HG02852 (cell line): Measurements from ENCODE around the gene GUCY1B1.

Source experiments
- ATAC-seq: cut with Tn5 transposase; IDR thresholded peaks from one replicate; pipeline ENCODE4 v1.9.1; 2021; ENCODE audit warnings: mild to moderate bottlenecking, moderate library complexity; ENCODE audit not compliant: unreplicated experiment

The GUCY1B1 gene

DNA sequence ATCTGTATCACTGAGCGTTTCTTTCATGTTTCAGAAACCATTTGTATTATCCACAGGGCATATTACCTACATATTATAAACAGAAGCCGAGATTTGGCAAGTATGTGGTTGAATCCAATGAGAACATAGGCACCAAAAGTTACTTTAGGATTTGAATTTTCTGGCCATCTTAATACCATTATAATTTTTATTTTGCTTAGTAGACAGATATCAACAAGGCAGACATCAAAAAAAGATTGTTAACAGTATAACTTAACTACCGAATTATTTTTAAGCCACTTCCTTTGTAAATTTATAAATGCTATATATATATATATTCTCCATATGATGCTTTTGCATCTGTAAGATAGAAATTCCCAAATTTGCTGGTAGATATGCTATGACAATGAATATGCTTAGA lies 2.2 kb downstream of the GUCY1B1 start:
- no peak for ATAC-seq

DNA sequence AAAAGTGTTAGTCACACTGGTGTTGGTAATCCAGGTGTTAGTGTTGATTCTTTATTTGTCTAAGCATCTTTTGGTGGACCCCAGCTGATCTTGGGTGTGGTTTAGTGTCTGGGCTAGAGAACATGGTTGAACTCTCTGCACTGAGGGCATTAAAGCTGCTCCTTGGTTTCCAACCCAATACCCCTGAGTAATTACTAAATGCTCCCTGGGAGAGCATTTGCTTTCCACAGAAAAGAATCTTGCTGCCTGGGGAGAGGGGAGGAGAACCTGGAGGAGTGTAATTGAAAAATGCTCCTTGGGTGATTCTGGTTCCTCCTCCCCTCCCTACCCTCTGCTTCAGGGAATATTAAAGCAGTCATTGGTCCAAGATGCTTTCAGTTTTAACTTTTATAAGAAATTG lies 3.1 kb downstream of the GUCY1B1 start:
- no peak for ATAC-seq

DNA sequence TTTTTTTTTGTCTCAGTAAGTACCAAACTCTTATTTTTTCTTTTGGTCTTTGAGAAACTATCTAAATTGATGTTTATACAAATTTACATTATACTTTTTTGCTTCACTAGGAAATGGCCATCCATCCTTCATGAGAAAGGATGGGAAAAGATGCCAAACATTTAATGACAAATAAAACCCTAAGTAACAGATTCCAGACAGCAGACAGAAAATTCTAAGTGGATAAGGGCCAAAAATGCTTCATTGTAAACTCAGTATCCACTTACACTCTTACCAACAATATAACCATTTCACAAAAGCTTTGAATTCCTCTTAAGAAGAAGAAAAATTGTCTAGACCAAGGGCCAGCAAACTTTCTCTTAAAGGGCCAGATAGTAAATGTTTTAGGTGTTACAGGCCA lies 3.5 kb downstream of the GUCY1B1 start:
- no peak for ATAC-seq

DNA sequence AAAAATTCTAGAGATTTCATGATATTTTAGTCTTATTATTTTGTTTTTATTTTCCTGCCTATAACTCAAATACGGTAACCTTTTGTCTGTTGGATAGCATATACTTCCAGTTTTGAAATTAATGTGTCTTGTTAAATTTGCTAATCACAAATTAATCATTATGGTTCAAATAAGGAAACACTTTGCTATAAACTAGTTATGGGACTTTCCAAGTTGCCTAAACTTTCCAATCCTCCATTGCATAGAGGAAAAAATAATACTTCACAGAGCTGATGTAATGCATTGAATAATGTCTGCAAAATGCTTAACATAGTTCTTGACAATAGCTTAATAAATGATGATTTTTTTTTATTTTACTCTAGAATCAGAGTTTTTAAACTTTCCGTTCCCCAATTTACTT lies 4.7 kb downstream of the GUCY1B1 start:
- no peak for ATAC-seq

DNA sequence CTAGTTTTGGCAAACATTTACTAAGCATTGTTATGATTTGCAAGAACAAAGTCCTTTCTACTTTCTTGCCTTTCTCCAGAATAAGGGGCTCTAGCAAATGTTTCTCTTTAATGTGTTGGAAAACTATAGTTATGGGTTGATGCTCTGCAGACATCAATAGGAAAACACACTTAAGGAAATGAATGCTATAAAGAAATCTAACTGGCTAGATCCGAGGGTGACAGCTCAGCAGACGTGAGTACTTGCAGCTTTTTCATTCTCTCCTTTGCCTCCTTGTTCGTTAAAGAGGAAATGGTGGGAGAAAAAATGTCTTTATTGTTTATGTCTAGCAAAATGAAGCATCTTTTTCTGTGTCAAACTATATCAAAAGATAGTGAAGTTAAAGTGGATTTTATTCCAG lies 6.3 kb downstream of the GUCY1B1 start:
- no peak for ATAC-seq

DNA sequence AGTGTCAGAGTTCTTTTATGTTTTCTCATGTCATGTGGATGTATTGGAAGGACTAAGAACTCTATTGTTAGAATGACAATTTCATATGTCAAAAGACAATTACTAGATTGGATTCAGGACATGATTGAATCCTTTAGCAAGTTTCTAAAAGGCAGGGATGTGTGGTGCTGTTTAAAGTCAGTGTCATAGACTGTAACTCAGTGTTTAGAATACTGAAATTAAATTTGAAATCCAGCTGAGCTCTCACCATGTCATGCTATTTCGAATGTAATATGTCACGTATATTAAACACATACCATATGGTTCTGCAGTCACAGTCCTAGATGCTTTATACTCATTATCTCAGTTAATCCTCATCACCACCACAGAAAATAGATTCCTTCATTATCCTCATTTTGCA lies 7.8 kb downstream of the GUCY1B1 start:
- no peak for ATAC-seq

DNA sequence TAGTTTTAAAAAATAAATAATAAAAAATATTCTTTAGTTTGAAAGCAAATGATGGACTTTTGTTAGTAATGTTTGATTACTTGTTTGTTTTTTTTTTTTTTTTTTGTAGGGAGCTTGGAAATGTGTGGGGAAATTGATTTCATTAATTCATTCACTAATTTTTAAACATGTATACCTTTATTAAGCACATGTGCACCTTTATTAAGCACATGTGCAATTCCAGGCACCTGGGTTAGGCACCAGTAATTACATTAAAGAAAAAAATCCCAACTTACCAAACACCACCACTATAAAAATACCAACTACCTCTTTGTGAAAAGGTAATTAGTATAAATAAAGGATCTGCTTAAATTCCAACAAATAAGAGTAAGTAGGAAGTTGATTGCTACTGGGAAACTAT lies 9.5 kb downstream of the GUCY1B1 start:
- ATAC-seq = no peak

DNA sequence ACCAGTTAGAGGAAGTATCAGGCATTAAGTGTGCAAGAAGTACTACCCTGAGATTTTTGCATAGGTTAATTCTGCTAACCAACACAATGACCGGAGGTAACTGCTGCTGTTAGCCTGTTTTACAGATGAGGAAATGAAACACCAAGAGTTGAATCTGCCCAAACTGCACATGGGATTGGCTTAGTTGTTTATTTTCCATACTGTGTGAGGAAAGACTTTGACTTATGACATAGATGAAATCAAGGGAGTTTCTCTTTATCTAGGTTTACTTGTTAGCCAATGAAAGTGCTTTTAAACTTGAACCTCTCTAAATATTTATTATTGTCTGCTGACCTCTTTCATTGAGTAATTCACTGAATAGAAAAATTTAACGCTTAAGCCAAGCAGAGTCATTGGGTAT lies 10.3 kb downstream of the GUCY1B1 start:
- peak; percentile 61 for ATAC-seq

DNA sequence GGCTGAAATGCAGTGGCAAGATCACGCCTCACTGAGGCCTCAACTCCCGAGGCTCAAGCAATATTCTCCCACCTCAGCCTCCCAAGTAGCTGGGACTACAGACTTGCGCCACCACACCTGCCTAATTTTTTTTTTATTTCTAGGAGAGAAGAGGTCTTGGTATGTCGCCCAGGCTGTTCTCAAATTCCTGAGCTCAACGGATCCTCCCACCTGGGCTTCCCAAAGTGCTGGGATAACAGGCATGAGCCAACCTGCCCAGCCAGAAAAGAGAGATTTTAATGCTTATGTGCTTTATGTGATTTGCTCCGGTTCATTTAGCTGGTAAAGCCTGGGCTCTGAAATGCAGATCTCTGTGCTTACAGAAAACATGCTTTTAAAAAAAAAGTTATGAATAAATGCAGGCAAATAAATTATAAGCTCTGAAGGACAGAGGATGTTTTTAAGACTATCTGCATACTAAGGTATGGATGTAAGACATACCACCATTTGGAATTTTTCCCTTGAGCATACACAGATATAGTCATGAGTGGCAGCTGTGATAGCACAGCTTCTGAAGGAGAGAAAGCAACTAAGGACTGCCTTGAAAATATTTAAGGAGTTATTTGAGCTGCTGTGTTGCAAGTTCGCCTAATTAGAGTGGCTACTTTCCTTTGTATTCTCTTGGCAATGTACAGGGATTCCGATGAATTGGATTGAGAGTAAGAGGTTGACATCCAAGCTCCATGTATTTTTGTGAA lies 13.8 kb downstream of the GUCY1B1 start:
- no peak for ATAC-seq

DNA sequence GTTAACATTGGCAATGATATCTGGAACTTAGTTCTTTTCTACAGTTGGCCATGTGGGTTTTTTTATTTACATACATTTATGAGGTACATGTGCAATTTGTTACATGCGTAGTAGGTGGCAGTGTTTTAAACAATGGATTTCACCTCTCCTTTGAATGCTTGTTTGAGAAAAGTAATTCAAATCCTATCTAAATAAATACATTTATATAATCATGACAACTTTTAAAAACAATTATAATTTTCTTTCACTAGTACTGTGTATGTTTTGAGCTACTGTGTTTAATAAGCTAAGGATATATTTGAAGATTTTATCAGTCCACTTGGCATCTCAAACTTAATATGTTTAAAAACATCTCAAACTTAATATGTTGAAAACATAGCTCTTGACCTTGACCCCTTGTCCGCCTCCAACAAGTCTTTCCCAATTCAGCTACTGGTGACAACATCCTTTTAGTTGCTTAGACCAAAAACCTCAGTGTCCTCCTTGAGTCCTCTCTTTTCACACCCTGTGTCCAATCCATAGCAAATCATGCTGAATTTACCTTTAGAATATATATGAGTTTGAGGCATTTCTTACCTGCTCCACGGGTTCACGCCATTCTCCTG lies 14.5 kb downstream of the GUCY1B1 start:
- ATAC-seq = no peak

DNA sequence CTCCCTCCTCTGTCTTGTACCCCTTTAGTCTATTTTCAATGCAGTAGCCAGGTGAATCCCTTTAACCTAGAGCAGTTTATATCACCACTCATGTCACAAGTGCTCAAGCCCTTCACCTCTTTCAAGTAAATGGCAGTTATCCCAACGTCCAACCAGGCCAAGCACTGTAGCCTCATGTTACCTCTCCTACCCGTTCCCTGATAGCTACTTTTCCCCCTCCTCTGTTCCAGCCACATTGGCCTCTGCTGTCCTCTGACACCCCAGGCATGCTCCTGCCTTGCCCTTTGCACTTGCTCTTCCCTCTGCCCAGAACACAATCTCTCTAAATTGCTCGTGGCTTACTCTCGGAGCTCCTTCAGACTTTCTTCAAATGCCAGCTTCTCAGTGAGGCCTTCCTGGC lies 15.2 kb downstream of the GUCY1B1 start:
- no peak for ATAC-seq

DNA sequence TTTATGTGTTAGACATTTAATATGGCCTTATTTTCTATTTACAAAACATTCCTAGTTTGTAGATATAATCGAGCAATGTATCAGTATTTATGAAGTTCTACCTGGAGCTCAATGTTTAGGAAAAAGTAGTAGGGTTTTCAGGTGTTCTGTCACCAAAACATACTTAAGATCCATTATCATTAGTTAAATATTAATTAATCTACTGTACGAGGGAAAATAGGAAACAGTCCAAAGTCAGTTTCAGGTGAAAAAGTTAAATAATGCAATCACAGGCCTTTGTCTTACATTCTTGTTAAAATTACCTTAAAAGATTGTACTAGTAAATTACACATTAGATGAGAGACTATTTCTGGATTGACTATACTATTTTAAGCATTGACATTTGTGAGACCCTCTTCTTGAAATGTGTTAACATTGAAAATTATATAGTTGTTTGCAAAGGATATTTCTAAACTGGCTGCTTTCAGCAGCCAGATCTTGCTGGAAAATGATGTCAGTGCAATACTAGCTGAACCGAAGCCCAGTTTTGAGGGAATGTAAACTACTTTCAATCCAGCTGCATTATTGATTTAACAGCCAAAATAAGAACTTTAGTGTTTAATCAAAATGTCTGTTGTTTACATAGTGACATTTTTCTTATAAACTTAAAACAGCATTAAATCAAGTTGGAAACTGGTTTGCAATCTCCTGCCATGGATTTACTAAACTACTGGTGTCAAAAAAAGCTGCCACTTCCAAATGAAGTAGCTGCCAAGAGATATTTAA lies 19.3 kb downstream of the GUCY1B1 start:
- no peak for ATAC-seq

DNA sequence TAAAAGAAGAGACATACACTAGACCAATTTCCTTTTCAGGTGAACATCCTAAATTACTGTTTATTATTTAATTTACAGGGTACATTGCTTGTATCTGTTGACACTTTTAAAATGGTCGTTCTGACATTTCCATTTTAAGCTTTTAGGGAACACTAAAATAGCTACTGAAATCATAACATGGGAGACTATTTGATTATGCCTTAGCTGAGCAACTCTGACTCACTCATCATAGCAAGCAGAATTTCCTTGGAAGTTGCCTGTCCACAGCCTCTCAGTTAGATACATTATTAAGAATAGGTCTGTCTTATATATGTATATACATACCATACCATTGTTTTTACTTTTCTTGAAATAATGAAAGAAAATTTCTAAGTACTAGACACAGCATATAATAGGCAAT lies 22.0 kb downstream of the GUCY1B1 start:
- no peak for ATAC-seq

DNA sequence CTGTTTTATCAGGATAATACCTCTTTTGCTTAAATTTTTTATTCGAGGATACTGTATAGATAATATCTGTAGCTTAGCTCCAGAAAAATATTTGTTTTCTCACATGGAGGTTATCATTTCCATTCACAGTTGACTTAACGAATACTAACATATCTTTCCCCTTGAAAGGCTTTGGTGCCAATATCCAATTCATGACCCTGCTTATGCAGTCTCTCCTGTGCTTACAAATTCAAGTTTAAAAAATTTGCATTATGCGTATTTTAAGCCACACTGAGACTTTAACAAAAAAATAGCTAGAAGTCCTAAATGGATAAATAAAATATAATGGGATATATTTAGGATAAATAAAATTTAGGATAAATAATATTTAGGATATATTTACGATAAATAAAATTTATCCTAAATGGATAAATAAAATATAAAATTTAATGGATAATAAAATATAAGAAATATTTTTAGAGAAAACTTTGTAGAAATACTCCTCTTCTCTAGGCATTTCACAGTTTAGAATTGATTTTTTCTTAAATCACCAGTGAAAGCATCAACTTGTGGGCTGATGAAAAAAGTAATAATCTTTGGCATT lies 22.5 kb downstream of the GUCY1B1 start:
- ATAC-seq = no peak

DNA sequence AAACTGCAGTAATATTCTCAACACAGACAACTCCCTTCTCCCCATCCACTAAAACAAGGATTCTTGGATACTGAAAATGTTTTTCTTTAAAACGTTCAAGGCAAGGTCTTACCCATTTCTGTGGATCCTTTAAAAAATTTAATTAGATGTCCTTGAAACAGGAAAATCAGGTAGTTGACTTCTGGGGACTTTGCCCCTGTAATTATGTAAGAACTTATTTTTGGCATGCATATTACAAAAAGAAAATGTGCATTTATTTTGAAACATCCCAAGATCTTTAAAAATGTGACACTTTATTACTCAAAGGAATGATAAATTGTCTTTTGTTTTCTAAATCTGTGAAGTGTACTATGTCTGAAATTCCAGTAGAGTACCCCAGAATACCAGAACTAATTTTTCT lies 25.8 kb downstream of the GUCY1B1 start:
- no peak for ATAC-seq

DNA sequence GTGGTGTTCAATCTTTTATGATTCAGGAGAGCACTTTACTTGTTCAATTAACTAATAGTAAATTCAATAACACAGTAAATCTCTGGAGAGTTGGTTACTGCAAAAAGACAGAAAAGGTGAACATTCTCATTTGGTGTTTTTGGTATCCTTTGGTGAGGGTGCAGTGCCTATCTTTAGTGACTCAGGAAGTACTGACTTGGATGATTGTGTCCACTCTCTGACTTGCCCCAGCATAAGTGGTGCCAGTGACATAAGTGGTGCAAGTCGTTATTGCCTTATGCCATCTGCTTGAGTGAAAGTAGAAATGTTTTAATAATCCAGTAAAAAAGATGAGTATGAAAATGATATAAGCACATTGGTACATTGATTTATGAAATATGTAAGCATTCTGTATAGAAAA lies 27.0 kb downstream of the GUCY1B1 start:
- ATAC-seq = no peak

DNA sequence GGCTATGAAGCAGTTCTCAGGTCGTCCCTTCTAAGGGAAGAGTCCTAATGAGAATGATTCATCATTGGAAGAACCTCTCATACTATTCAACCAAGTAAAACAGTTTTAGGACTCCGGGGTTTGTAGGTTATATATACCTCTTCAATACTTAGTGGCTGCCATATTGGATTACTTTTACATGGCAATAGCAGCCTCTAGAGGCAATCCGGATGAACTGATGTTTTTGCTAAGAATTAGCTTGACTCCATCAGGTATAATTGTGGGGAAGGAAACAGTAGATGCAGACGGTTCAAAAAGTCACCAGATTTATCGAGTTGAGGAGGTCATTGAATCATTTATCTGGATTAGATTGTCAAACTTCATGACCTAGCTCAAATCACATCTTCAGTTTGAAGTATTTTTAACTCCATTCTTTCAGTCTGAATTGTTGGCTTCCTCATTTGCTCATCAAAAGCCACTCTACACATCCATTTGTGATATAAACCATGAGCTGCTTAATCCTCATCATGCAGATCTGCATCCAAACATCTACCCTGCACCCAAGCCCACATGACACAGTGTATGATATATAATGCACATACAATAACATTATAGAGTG lies 28.4 kb downstream of the GUCY1B1 start:
- peak; percentile 98 for ATAC-seq

DNA sequence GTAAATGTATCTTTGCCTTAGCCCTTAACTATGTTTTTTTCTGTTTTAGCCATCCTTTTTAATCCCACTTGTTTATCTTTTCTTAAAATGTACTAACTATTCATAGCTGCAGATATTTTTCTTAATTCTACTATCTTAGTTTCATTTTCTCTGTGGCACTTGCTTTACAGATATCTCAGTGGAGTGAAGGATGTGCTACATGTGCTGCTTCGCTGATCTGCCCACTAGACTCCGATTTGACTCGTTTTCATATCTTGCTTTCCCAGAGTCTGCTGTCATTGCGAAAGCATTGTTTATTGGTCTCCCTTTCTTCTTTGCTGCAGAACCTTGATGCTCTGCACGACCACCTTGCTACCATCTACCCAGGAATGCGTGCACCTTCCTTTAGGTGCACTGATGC lies 30.6 kb downstream of the GUCY1B1 start:
- no peak for ATAC-seq

DNA sequence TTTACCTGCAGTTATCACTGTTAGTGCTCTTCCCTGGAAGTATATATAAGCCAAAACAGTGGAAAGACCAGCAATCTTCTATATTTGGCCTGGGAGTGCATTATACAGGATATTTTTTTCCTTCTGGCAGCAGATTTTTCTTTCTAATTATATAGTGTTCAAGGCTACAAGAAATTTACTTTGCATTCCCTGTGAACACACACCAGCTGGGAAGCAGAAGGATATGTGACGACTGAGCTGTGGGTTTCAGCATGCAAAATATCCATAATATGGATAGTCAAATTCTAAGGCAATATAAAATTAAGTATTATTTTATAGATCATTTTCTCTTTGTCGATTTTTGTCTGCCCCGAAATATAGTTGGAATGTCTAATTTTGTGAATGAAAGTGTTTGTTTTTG lies 31.2 kb downstream of the GUCY1B1 start:
- no peak for ATAC-seq

DNA sequence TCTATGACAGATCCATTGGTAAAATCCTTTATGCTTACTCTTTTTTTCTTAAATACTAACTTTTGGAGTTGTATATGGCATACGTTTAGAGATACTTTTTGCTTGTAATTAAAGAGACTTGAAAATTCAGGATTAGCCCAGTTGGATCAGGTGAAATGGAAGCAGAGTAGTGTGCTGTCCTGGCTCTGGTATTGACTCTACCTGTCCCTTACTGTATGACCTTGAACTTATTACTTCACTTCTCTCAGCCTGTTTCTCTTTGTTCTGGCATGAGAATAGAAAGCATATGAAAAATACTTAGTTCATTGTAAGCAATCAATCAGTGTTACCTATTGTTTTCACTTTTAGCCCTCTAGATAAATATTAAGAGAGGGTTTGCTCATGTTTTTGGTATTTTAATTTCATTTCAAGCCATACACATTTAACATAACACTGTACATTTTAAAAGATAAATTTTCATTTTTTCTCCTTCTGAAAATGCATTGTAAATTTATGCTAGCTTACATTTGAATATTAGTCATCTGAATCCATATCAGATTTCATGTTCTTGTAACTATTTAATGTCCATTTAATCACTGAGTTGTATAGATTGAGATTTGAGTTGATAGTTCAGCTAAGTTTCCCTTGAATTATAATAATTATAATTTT lies 35.9 kb downstream of the GUCY1B1 start:
- no peak for ATAC-seq

DNA sequence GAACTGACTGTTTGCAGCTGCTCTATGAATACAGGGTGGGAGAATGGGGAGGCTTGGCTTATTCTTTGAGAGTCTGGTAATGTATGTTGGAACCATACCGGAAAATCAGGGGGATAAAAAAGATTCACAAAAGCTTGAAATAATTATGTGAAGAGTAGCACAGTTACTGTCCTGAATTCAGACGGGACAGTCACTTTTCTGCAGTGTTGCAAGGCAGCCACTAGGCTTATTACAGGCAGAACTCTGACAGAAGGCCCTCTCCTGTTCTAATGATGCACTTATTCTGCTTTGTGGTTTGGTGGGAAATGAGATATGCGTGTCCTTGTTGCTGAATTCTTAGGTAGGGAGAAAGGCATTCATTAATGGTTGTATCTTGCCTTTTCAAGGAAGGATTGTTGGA lies 37.2 kb downstream of the GUCY1B1 start:
- no peak for ATAC-seq
